ENCODE data around the gene KAZN.

GRCh38 chr1:14706631-14707030 lies 108.1 kb downstream of the KAZN start:
- no peak for TF ChIP-seq CTCF (conservative IDR thresholded peaks at IDR 0.05)
- TF ChIP-seq EZH2 (IDR thresholded peaks at IDR 0.05; ENCODE audit: low read depth), result no peak
